Superior temporal gyrus (tissue), 1 donor: ENCODE measurements around the gene LMAN2L.
"Not testable (repeated sequence)": the region's sequence is repeated elsewhere in the genome, so short reads cannot be mapped to it uniquely, and the experiment has no call there.

Experiments
- DNase-seq: peaks from one replicate; pipeline ENCODE4 v3.0.0-alpha.2; 2016; ENCODE audit errors: extremely low spot score

Gene LMAN2L

GRCh38 chr2:96687711-96688640, 51.9 kb downstream of the LMAN2L start:
- no peak for DNase-seq

DNA sequence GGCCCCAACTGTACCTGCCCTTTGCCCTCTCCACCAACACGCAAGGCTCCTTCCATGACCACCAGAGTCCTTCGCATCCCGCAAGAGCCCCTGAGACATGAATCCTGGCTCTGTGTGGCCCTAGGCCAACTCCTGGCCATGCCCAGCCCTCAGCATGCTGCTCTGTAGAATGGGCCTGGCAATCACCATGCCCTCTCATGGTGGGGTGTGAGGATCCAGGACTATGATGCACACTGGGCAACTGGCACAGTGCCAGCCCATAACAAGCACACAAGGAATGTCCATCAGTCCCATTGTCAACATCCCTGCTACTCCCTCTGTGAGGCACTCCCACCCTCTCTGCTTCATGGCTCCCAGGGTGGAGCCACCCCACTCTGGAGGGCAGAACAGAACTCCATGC, 52.6 kb downstream of the LMAN2L start:
- DNase-seq = no peak

DNA sequence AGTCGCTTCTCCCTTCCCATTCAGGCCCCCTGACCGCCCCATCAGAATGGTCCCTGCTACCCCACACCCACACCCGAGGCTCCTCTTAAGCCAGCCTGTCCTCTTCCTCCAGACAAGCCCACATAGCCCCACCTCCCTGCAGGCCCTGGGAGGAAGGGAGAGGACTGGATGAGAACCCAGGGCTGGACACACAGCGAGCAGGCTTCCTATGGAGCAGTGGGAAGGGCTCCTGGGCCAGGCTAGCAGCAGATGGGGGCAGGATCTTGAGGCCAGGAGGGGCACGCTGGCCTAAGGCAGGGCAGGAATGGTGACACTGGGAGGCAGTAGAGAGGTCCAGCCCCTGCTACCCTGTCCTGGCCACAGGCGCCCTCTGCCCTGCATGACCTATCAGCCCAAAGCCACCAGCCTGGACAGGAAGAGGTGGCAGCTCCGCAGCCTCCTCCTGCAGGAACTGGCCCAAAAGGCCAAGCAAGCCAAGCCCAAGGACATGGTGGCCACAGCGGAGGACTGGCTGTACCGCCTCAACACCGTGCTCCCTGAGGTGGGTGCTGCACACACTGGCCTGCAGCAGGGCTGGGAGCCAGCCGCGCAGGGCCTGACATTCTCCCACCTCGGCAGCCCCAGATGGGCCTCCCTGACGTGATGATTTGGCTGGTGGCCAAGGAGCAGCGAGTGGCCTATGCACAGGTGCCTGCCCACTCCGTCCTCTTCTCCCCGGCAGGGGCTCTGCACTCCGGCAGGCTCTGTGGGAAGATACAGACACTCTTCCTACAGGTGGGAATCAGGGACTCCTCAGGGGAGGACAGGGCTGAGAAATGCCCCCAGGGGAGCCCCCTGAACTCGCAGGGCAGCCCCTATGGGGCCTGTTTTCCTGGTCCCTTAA, 54.0 kb downstream of the LMAN2L start:
- DNase-seq = no peak

DNA sequence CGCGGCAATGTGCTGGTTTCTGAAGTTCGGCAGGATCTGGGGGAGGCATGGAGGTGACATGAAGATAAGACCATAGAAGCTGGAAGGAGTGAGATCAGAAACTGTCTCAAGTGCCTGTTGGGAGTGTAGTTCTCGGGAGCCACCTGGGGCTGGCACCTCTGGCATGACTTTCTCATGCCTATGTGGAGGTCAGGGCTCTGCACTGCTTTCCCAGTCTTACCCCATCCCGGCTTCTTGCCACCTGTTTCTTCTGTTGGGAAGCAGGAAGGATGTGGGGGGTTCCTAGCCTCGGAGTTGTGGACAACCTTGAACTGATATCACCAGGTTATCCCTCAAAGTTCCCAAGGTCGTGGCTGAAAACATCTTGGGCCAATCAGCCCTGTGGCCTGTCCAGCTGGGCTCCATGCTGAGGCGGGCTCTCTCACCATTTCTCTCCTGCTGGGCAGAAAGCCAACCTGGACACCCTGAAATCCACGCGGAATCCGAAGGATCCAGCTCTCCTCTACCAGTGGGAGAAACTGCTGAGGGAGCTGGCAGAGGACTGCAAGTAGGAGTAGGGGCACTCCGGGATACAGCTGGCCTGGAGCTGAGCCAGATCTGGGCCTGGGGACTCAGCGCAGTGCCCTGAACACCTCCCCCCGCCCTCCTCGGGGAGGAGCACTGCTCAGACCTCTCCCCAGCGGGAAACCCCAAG, 54.8 kb downstream of the LMAN2L start:
- no peak for DNase-seq

DNA sequence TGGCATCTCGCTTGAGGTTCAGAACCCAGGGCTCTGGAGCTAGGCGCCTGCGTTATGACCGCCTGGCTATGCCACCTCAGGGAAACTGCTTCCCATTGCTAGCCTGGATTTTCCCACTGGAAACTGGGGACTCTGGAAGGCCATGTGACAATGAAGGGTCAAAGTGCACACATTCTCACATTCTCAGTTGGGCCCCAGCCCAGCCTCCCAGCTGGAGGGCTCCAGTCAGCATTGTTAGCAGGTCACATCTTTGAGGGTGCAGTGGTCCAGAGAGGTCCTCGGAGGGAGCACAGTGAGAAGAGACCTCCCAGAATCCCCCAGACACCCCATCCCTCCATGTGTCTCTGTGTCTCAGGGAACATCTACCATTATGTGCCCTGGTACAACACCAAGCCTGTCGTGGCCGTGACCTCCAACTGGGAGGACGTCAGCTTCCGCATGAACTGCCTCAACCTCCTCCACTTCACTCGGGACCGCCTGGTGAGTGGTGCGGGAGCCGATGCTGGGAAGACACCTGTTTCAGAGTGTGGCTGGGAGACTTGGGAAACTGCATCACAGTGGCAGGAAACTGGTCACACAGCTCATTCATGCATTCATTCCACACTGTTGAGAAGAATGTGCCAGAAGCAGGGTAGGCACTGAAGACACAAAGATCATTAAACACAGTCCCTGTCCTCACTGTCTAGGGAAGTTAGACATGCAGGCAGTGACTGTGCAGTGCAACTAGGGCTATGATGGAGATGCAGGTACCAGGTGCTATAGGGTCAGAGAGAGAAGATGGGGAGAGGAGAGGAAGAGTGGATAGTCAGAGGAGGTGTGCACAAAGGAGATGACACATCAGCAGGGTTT, 55.7 kb downstream of the LMAN2L start:
- DNase-seq = no peak

DNA sequence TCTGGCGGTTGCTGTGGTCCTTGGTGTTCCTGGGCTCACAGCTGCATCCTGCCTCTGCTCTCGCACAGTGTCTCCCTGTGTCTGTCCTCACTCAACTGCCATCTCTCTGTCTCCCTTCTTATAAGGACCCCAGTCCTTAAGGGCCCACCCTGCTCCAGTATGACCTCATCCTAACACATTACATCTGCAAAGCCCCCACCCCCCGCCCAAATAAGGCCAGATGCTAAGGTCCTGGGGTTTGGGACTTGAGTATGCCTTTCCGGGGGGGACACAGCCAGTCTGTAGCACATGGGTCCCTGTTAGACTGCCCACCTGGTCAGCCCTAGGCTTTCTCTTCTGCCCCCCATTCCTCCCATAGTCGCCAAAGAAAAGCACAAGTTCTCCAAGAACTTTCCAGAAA, 56.6 kb downstream of the LMAN2L start:
- no peak for DNase-seq

- DNase-seq = no peak
These were observed 58.3 kb downstream of the LMAN2L start for GRCh38 chr2:96681540-96681939.

- no peak for DNase-seq
These were observed 59.2 kb downstream of the LMAN2L start for GRCh38 chr2:96680561-96681141.

DNA sequence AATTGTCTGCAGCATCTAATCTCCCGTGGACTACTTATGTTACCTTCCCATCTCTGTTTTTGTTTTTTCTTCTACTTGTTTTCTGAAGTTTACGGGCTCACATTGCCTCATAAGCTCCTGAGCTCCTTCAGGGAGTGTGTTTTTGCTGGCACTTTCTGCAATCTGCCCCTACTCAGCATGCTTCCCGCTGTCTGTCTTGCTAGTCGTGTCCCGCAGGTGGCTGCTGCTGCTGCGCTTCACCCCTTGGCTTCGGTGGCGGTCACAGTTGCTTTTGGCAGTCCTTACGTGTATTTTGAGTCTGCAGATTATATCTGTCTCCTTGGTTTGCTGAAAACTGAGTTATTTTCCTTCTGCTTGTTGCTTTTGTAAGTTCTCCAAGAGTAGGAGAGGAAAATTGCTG, 60.0 kb downstream of the LMAN2L start:
- no peak for DNase-seq

GRCh38 chr2:96669539-96670215, 70.2 kb downstream of the LMAN2L start:
- no peak for DNase-seq

GRCh38 chr2:96668771-96669170, 71.1 kb downstream of the LMAN2L start:
- DNase-seq = no peak

DNA sequence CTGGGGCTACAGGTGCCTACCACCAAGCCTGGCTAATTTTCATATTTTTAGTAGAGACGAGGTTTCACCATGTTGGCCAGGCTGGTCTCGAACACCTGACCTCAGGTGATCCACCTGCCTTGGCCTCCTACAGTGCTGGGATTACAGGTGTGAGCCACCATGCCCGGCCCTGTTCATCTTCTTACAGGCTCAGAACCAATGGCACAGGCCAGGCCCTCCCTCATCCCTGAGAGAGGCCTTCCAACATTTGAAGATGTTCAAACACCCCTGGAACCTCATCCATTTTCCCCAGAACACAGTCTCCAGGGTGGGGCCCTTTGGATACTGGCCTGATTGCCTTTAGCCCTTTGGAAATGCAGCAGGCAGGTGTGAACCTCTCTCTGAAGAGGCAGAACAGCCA, 74.1 kb downstream of the LMAN2L start:
- not testable (repeated sequence) for DNase-seq

GRCh38 chr2:96665083-96665569, 74.7 kb downstream of the LMAN2L start:
- no peak for DNase-seq

- DNase-seq = no peak
These were observed 75.4 kb downstream of the LMAN2L start for GRCh38 chr2:96664366-96664925.

GRCh38 chr2:96663829-96664228, 76.0 kb downstream of the LMAN2L start:
- DNase-seq = no peak

DNA sequence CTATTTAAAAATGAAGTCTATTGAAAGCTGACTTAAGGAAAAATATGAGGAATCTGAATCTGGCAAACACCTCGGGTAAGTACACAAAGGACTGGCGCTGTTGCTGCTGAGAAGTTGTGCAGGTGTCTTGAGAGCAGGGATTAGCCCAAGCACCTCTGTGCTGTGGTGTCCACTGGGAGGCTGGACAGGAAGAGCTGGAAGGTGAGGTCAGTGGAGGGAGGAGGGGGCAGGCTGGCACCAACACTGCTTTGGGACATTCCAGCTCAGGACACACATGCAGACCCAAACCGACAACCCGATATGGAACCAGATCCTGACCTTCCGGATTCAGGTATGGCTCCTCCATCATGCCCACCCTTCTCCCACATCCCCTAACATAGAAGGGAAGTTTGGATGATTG, 76.7 kb downstream of the LMAN2L start:
- DNase-seq = no peak

GRCh38 chr2:96662360-96662759, 77.5 kb downstream of the LMAN2L start:
- no peak for DNase-seq

GRCh38 chr2:96661324-96661723, 78.5 kb downstream of the LMAN2L start:
- DNase-seq = no peak

- no peak for DNase-seq
These were observed 83.3 kb downstream of the LMAN2L start for GRCh38 chr2:96656540-96656939.
